B cell (primary cell): ENCODE data around the gene SPATA20.

Experiments
- EZH2 ChIP-seq: IDR thresholded peaks from 2 replicates; pipeline ENCODE4 v1.6.1; 2012; ENCODE audit warnings: borderline replicate concordance, low read depth, mild to moderate bottlenecking, moderate library complexity, low read length; ENCODE audit not compliant: insufficient read depth, poor library complexity, severe bottlenecking
- TF ChIP-seq, protein P1 (sequence below): fragments of 200-600 bp; IDR thresholded peaks from one replicate; pipeline ENCODE4 v1.8.0; 2022; ENCODE audit warnings: antibody characterized with exemption, mild to moderate bottlenecking

DNA sequence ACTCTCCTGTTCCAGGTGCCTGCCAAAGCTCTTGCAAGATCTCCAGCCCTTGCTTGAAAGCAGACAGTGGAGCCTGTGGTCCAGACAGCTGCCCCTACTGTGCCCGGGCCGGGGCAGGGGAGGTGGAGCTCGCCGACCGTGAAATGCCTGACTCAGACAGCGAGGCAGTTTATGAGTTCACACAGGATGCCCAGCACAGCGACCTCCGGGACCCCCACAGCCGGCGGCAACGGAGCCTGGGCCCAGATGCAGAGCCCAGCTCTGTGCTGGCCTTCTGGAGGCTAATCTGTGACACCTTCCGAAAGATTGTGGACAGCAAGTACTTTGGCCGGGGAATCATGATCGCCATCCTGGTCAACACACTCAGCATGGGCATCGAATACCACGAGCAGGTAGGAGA lies 31.2 kb downstream of the SPATA20 start:
- TF ChIP-seq EZH2: no peak
- TF ChIP-seq, protein P1, sequence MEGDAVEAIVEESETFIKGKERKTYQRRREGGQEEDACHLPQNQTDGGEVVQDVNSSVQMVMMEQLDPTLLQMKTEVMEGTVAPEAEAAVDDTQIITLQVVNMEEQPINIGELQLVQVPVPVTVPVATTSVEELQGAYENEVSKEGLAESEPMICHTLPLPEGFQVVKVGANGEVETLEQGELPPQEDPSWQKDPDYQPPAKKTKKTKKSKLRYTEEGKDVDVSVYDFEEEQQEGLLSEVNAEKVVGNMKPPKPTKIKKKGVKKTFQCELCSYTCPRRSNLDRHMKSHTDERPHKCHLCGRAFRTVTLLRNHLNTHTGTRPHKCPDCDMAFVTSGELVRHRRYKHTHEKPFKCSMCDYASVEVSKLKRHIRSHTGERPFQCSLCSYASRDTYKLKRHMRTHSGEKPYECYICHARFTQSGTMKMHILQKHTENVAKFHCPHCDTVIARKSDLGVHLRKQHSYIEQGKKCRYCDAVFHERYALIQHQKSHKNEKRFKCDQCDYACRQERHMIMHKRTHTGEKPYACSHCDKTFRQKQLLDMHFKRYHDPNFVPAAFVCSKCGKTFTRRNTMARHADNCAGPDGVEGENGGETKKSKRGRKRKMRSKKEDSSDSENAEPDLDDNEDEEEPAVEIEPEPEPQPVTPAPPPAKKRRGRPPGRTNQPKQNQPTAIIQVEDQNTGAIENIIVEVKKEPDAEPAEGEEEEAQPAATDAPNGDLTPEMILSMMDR: no peak
